Measurements from ENCODE around the gene ASCC1.

DNA sequence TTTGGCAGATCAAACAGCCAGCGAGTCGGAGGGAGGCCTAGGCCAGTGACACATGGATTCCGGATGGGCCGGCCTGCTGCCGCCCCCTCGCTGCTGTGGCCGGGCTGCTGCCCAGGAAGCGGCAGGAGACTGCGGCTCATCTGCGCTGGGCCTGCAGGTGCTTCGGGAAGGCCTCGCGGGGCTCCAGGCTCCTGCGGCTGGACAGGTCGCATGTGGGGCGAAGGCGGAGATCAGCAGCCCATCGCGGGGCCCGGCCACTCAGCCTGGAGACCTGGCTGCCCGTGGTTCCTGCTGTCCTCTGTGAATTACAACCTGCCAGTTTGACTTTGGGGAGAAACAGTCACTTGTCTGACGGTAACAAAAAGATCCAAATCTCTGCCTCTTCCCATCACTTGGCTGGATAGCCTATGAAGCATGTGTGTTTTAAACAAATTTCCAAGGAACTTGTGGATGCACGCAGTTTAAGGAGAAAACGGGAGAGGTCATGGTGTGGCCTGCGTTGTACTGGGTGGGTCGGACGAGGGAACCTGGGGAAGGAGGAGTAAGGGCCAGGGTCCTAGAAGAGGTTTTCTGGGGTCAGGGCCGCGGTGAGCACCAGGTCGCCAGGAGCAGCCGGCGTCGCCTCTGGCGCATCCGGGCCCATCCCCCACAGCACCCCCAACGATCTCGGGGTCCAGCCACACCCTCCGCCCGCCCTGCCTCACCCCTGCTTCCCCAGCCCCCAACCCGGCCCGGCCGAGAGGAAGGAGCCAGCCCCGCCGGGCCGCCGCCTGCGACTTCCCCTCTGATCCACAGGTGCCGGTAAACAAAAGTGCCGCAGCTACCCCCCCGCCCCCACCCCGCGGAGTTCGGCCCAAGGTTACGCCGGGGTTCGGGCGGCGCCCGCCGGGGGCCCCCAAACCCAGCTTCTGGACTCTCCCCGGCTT is 129.3 kb downstream of the ASCC1 start:
- TF ChIP-seq, protein P1, sequence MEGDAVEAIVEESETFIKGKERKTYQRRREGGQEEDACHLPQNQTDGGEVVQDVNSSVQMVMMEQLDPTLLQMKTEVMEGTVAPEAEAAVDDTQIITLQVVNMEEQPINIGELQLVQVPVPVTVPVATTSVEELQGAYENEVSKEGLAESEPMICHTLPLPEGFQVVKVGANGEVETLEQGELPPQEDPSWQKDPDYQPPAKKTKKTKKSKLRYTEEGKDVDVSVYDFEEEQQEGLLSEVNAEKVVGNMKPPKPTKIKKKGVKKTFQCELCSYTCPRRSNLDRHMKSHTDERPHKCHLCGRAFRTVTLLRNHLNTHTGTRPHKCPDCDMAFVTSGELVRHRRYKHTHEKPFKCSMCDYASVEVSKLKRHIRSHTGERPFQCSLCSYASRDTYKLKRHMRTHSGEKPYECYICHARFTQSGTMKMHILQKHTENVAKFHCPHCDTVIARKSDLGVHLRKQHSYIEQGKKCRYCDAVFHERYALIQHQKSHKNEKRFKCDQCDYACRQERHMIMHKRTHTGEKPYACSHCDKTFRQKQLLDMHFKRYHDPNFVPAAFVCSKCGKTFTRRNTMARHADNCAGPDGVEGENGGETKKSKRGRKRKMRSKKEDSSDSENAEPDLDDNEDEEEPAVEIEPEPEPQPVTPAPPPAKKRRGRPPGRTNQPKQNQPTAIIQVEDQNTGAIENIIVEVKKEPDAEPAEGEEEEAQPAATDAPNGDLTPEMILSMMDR (IDR thresholded peaks at IDR 0.05; ENCODE audit: poor library complexity), result no peak
- TF ChIP-seq EZH2 (IDR thresholded peaks at IDR 0.05; ENCODE audit: borderline replicate concordance) (no peak), EZH2phosphoT487 (IDR thresholded peaks at IDR 0.05; ENCODE audit: low read depth, severe bottlenecking, unreplicated experiment) (no peak)
